ENCODE results near the gene CDRT15.
A peak's percentile ranks its signal among the peaks of the same experiment; 100 is the strongest.
"Not testable (repeated sequence)": the region's sequence is repeated elsewhere in the genome, so short reads cannot be mapped to it uniquely, and the experiment has no call there.

Gene CDRT15

DNA sequence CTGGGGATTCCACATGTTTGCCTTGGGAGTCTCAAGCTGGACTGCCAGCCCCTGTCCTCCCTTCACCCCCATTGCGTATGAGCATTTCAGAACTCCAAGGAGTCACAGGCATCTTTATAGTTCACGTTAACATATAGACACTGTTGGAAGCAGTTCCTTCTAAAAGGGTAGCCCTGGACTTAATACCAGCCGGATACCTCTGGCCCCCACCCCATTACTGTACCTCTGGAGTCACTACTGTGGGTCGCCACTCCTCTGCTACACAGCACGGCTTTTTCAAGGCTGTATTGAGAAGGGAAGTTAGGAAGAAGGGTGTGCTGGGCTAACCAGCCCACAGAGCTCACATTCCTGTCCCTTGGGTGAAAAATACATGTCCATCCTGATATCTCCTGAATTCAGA lies 28.9 kb downstream of the CDRT15 start:
- DNase-seq (ENCODE audit: low read depth in 2 of 2, low spot score in 1 of 2), result no peak

DNA sequence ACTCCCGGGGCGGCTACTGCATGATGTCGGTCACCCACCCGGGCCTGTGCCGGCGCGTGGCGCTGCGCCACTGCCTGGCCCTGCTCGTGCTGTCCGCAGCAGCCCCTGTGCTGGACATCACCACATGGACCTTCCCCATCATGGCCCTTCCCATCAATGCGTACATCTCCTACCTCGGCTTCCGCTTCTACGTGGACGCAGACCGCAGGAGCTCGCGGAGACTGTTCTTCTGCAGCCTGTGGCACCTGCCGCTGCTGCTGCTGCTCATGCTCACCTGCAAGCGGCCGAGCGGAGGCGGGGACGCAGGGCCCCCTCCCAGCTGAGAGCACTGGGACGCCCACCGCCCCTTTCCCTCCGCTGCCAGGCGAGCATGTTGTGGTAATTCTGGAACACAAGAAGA lies 29.8 kb downstream of the CDRT15 start:
- no peak for DNase-seq (ENCODE audit: low read depth in 2 of 2, low spot score in 1 of 2)

DNA sequence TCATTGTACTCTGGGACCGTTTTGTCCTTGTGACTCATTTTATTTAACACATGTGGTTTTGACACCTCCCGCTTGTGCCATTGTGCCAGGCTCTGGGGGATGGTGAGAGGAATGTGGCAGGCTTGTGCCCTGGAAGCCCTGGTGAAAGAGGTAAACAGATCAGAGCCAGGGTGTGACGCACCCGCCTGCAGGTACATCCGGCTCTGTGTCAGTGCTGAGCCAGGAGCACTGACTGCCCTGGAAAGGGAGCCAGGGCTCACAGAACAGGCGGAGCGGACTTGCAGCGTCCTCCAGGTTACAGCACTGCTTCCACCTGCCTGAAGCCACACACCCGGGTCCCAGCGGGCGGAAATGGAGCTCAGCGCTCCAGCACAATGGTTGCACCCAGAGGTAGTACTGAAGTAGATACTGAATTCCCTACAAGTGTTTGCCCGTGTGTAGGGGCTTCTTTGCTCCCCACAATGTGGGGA lies 30.6 kb downstream of the CDRT15 start:
- peak; percentile 32 to 63 for DNase-seq (ENCODE audit: low read depth in 2 of 2, low spot score in 1 of 2)

DNA sequence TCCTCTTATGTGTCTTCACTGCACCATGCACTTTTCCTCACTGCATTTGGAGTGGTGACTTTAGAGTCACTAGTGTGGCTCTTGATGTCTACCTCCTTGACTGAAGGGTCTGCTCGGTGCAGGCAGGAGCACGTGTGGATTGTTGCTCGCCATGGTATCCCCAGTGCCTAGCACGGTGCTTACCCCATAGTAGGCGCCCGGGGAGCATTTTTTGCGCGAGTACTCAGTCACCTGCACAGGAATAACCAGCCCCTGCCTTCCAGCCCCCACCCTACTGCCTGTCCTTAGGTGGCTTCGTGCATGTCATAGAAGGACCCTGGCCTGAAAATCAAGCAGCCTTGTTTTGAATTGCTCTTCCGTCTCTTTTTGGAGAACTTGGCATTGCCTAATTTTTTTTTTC lies 31.3 kb downstream of the CDRT15 start:
- no peak for DNase-seq (ENCODE audit: low read depth in 2 of 2, low spot score in 1 of 2)

DNA sequence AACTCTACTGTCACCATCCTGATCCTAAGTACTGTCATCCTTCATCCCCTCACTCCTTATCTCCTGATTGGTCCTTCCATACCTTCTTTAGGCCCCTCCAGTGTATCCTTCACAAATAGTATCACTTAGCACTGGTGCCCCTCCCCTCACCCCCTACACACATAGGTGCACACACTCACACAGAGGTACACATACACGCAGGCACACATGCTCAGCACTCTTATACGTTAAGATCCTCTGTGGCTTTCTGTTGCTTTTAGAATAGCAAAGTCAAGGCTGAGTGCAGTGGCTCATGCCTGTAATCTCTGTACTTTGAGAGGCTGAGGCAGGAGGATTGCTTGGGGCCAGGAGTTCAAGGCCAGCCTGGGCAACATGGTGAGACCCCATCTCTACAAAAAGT lies 32.1 kb downstream of the CDRT15 start:
- DNase-seq (ENCODE audit: low read depth in 2 of 2, low spot score in 1 of 2), result no peak

DNA sequence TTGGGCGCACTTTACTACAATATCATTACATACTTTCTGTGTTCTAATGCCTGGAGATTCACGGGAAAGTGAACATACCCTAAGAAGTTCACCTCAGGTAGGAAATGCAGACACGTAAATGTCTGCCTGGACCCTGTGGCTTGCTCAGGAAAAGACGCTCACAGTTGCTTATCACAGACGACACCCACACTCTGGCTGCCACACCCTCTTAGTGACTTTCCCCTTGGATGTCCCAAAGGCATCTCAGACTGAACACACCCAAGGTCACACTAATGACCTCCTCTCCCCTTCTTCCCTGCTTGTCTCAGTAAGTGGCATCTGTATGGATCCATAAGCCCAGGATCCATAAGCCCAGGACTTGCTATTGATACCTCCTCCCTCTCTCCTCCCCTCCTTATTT lies 32.6 kb downstream of the CDRT15 start:
- DNase-seq (ENCODE audit: low read depth in 2 of 2, low spot score in 1 of 2), result no peak

DNA sequence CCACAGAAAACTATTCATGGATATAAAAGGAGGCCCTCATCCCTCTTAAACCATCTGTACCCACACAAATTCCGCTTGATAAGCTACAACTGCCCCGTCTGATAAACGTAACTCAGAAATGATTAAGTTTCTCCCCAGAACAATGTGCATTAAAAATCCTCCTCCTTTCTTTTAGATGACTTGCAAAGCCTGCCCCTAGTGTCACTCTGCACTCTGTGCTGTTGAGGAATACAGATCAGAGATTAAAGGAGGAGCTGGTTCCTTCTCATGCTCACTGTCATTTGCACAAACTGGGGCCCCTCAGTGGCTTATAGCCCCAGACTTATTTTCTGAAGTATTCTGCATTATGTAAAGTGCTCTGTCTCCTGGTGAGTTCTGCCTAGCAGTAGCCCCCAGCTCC lies 33.3 kb downstream of the CDRT15 start:
- no peak for DNase-seq (ENCODE audit: low read depth in 2 of 2, low spot score in 1 of 2)

DNA sequence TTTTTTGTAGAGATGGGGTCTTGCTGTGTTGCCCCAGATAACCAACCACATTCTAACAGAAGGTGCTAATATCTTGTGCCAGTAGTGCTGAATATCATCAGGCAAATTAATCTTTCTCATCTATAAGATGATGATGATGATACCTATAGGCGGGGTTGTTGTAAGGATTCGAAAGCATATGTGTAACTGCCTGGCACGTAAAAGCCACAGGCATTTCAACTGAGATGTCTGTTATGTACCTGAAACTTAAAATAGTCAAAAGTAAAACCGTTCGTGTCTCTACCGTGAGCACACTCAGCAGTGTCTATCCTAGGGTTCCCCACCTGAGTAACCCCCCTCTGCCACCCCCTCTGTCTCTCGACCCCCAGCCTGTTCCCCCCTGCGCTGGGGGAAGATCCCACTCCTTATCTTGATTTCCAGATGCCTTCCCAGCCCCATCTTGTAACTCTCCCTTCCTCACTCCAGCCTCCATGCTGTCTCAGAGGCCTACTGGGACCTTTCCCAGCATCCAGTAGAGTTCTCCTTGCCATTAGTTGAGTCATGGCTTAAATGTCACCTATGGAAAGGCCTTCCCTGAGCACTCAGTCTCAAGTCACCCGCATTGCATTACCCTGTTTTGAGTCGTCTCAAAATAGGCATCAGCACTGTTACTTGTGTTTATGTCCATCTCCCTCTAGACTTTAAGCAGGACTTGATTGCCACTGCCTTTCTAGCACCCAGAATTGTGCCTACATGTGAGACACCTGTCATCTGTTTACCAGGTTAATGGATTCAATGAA lies 34.1 kb downstream of the CDRT15 start:
- DNase-seq (ENCODE audit: low read depth in 2 of 2, low spot score in 1 of 2), result no peak

DNA sequence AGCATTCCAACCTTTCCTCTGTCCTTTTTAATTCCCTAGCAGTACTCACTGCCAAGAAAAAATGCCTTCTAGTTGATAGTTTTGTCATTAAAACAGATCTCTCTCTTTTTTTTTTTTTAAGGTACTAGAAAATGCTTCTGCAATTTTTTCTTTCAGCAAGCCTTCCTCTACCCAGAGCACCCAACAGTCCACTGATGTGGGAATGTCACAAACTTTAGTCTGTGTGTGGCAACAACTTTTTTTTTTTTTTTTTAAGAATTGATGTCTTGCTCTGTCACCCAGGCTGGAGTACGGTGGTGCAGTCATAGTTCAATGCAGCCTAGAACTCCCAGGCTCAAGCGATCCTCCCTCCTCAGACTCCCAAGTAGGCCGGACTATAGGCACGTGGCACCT lies 34.7 kb downstream of the CDRT15 start:
- no peak for DNase-seq (ENCODE audit: low read depth in 2 of 2, low spot score in 1 of 2)

DNA sequence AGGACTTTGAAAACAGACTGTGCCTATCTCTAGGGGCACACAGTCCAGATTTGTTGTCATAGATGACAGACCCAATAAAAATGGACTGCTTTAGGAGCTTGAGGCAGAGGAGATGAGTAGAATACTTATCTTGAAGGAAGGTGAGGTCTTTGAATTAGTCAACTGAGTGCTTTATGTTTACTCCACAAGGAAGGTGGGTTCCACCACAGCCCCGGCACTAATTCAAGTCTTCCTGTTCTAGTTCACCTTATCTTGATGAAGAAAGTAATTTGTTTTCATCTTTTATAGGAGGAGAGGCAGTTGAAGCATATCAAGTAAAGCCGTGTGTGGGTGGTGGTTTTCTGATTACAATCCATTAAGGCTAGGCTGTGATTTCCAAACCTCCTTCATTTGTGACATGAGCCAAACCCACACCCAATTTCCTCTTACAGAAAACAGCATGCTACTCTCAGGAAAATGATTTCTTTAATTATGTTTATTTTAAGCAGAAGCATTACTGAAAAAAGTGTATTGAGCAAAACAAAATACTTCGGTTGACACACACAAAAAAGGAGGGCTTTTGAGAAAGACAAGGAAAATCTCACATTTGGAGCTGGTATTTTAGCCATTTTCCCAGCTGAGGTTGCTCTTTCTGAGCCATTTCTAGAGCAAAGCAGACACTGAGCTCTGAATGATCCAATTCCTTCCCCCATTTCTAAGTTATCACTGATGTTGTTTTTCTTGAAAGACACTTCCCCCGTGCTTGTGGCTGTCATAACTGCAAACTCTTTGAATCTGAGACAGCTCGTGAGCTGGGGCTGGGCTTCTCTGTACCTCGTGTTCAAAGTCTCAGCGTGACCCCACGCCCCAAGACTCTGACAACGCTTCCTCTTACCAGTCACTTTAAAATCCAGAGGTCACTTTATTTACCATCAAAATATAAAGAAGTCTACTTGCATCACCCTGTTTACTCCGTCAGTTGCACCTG lies 35.4 kb downstream of the CDRT15 start:
- no peak for DNase-seq (ENCODE audit: low read depth in 2 of 2, low spot score in 1 of 2)

DNA sequence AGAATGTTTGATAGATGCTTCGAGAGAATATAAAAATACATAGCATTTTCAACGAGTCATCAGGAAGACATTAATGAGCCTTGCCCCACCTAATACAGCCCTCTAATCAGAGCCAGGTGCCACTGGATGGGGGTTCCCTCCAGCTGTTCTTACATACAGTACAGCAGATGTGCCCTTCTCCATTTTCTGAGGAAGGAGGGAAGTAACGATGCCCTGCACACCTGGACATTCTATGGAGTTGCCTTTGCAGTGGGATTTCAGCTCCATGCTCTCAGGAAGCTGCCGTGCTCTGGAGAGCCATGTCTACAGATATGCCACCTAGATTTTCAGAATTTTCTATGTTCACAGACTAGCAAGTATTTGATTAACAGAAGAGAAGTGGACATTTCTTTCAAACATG lies 36.3 kb downstream of the CDRT15 start:
- no peak for DNase-seq (ENCODE audit: low read depth in 2 of 2, low spot score in 1 of 2)

DNA sequence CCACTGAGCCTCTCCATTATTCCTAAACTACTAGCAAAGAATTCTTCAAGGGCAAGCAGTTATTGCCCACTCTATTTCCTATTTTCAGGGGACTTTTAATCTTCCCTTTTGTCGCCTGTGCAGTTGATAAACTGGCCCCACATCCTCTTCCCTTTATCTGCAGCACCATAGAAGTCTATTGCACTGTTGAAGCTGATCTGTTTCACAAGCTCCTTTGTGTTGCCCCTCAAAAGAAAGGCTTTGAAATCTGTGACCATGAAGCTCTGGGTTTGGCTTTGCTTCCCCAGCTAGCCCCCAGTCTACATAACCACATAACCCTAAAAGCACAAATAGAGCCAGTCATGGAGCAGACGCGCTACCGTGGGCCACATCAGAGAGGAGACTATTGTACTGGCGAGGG lies 37.1 kb downstream of the CDRT15 start:
- DNase-seq (ENCODE audit: low read depth in 2 of 2, low spot score in 1 of 2), result no peak

DNA sequence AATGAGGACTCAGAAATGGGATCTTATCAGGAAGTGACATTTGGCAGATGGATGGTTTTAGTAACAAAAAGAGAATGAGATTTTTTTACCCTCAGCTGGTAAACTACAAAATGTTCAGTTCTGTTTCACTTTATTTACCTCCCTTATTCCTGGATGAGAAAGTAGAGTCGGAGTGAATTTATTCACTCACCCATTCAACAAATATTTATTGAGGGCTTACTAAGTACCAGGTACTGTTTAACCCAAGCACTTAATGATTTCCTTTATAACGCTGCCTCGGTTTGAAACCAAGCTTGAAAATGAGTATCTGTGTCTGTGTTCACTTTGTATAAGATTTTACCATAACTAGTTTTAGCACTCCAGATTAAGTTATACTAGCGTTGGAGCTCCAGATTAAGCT lies 38.1 kb downstream of the CDRT15 start:
- no peak for DNase-seq (ENCODE audit: low read depth in 2 of 2, low spot score in 1 of 2)

DNA sequence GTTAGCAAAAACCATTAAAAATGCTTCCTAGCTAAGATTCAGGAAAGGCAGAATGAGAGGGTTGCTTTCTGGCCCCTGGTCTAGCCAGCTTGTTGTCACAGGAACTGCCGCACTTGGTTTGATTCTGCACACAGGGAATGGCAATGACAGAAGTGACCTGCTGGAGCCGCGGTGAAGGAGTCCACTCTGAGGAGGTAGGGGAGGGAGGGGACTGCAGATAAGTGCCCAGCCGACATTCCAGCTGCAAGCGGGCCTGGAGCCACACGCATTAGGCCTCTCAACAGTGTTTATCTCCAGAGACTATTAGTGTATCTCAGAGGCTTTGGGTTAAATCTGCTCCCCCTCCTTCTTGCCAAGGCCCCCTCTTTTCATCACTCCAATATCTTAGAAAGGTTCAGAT lies 38.6 kb downstream of the CDRT15 start:
- DNase-seq (ENCODE audit: low read depth in 2 of 2, low spot score in 1 of 2), result no peak

DNA sequence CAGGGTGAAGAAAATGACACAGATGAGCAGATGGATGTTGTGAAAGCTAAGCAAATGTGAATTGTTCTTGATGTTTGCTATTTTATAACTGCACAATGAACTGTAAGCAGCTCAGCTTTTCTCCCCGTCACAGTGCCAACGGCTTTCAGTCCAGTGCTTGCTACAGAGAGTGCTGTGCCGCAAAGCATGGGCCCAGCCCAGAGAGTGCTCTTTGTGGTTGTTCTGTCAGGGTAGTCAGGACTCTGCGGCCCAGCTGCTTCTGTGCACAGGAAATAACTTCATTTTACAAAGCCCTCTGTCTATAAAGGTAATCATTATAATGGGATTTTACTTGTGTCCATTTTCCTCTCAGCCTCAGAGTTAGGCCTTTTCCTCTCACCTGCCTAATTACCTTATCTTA lies 39.1 kb downstream of the CDRT15 start:
- no peak for DNase-seq (ENCODE audit: low read depth in 2 of 2, low spot score in 1 of 2)

DNA sequence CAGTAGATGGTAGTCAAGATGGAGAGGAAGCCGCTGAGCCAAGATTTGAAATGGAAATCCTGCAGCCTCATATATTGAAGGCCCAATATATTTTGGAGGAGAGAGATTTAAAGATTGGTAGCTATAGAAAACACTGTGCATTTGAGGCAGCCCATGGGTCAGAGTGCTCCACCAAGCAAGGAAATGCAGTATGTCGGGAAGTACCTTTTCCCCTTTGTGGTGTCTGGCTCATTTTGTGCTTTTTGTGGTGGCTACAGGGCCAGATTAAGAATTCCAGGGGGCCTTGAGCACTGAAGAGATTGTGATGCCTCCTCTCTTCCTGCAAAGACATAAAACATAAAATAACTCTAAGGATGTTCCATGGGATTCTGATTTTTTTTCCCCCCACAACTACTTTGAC lies 39.6 kb downstream of the CDRT15 start:
- no peak for DNase-seq (ENCODE audit: low read depth in 2 of 2, low spot score in 1 of 2)

DNA sequence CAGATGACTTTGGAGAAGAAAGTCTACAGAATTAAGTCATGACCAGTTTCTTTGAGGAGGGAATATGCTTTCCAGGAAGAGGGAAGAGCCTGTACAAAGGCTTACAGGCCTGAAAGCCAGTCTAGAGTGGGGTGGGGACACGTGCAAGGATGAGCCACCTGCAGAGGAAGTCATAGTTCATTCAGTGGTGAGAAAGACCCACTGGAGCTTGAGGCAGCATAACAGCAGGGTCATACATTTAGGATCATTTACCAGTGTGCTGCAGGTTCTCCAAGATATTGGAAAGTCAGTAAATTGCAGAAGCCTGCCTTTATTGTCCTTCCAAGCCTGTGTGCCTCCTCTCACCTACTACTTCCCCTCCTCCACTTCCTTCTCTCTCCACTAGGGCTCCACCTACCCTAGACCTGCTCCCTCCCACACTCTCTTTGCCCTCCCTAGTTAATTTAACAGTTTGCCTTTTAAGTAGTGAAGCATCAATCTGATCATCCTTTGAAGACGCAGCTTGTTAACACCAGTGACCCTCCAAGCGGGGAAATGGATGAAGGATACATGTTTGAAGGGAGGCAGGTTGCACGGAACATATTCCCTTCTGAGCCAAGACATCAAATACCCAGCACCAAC lies 40.2 kb downstream of the CDRT15 start:
- DNase-seq (ENCODE audit: low read depth in 2 of 2, low spot score in 1 of 2), result no peak

DNA sequence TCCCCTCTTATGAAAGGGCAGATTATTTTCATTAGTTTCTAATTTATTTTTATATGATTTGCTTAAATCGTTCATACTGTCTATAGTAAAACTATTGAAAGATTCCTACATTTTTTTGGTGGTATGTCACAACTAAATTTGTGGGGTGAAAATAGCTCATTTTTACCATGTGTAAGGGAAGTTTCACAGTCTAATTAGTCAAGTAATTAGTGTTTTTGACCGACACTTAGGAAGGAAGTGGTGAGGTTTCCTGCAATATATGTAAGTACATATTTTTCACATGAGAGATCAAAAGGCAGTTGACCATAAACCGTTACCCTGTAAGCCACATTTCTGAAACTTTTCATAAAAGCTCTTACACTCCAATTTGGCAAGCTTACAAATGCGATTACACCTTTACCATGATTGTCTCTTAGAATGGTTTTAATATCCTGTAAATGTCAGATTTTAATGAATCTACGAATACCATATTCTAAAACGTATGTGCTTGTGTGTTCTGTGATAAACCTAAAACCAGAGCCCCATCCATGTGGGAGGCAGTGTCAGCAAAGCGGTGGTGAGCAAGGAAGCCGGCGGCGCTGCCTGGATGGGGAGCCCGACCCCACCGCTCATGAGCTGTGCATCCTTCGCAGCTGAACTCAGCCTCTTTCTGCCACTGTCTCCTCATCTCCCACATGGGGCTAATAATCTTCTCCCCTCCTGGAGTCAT lies 43.9 kb downstream of the CDRT15 start:
- DNase-seq (ENCODE audit: low read depth in 2 of 2, low spot score in 1 of 2), result not testable (repeated sequence)

DNA sequence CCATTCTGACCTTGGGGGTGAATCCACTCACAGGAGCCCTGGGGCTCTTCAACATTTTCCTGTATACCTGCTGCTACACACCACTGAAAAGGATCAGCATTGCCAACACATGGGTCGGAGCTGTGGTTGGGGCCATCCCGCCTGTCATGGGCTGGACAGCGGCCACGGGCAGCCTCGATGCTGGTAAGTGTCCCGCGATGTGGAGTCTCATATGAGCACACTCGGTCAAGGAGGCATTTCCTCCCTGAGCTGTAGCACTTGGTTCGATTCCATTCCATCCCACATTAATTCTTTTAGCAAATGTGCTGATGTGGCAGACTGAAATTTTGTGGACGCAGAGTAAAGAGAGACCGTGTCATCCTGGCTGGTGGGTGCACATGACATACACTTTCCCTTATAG lies 44.6 kb downstream of the CDRT15 start:
- DNase-seq (ENCODE audit: low read depth in 2 of 2, low spot score in 1 of 2), result not testable (repeated sequence)

DNA sequence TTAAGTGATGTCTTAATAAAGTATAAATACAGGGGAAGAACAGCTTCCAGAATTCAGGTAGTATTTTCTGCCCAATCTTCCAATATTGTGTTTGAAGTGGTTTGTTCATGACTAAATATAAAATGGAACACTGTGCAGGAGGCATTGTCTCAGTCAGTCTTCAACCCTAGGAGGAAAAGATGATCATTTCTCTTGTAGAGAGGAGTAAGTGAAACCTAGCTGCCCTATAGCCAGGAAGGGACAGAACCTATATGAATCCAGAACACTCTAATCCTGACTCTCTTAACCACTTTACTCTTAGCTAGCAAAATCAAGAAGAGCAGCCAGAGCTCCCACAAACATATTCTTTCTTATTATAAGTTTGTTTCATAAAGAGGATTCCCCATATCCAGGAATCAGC lies 45.2 kb downstream of the CDRT15 start:
- DNase-seq (ENCODE audit: low read depth in 2 of 2, low spot score in 1 of 2), result not testable (repeated sequence)

DNA sequence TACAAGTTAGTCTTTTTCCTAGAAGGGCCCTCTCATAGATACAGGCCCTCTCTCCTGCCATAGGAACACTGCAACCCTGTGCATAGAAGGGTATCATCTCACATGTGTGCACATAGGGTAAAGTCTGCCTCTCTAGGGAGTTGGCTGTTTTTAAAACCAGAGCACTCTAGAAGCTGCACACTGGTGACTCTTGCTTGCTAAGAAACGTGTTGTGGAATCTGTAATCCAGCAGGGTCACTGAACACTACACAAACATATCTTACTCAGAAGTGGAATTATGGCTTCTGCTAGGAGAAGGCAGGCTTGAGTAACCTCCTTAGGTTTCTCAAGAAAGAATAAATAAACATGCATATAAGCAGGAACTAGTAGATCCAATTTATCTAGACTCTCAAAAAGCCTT lies 45.9 kb downstream of the CDRT15 start:
- not testable (repeated sequence) for DNase-seq (ENCODE audit: low read depth in 2 of 2, low spot score in 1 of 2)
